ENCODE measurements around the gene PIGP. TPM values are rescaled to one million over a fixed set of nuclear protein-coding genes. Genes with fewer than 3 reads are reported as not detected.

PIGP gene
- total and polyA plus RNA-seq, 2 of the 13 experiments (the other 11 are each of a cell fraction or from before 2014, with no cell fraction given): 14.8 to 33.4 TPM

- TF ChIP-seq SKI (IDR thresholded peaks at IDR 0.05; ENCODE audit: partially characterized antibody): no peak
- TF ChIP-seq AHDC1 (CRISPR knock-in tag; IDR thresholded peaks at IDR 0.05; ENCODE audit: borderline replicate concordance): peak; percentile 80; the same call in 1 of the 2 replicates
- TF ChIP-seq ISX (CRISPR knock-in tag; conservative IDR thresholded peaks at IDR 0.05): no peak
- TF ChIP-seq BATF2 (CRISPR knock-in tag; IDR thresholded peaks at IDR 0.05): no peak
- TF ChIP-seq SMARCC2 (IDR thresholded peaks at IDR 0.05): no peak
- no peak for TF ChIP-seq HDAC6 (IDR thresholded peaks at IDR 0.05; ENCODE audit: low read depth, low read length)
- no peak for TF ChIP-seq TOPORS (CRISPR knock-in tag; IDR thresholded peaks at IDR 0.05)
- 0 out of 2 replicates have a peak, but pooled peaks have one; percentile 53 for TF ChIP-seq NR2F2 (IDR thresholded peaks at IDR 0.05; ENCODE audit: borderline replicate concordance, low read depth)
- TF ChIP-seq KDM3A (CRISPR knock-in tag; IDR thresholded peaks at IDR 0.05; ENCODE audit: low read depth): no peak
- TF ChIP-seq PRPF4 (IDR thresholded peaks at IDR 0.05; ENCODE audit: low read depth, low read length, poor library complexity, severe bottlenecking): no peak
- TF ChIP-seq ZNF513 (CRISPR knock-in tag; conservative IDR thresholded peaks at IDR 0.05): no peak
- no peak for TF ChIP-seq KDM2A (CRISPR knock-in tag; IDR thresholded peaks at IDR 0.05; ENCODE audit: borderline replicate concordance, low read depth)
- no peak for TF ChIP-seq ZMYM2 (CRISPR knock-in tag; IDR thresholded peaks at IDR 0.05)
- TF ChIP-seq ZNF503 (CRISPR knock-in tag; IDR thresholded peaks at IDR 0.05): peak; percentile 46; the same call in 1 of the 2 replicates
- TF ChIP-seq GFI1 (CRISPR knock-in tag; IDR thresholded peaks at IDR 0.05; ENCODE audit: borderline replicate concordance): peak; percentile 79
- TF ChIP-seq, protein P1, sequence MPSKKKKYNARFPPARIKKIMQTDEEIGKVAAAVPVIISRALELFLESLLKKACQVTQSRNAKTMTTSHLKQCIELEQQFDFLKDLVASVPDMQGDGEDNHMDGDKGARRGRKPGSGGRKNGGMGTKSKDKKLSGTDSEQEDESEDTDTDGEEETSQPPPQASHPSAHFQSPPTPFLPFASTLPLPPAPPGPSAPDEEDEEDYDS (CRISPR knock-in tag; IDR thresholded peaks at IDR 0.05): no peak
- no peak for TF ChIP-seq CBFB (CRISPR knock-in tag; IDR thresholded peaks at IDR 0.05)
- no peak for TF ChIP-seq DMTF1 (CRISPR knock-in tag; IDR thresholded peaks at IDR 0.05)
Observed at GRCh38 chr21:37117204-37117603, 44.3 kb upstream of the PIGP start (continued).
